ENCODE data around the gene RAB1B.
"Not testable (repeated sequence)": the region's sequence is repeated elsewhere in the genome, so short reads cannot be mapped to it uniquely, and the experiment has no call there.

Gene RAB1B

GRCh38 chr11:66266378-66267038, 1.9 kb upstream of the RAB1B start:
- Mint-ChIP-seq H3K4me3 (peak overlapping the region; percentile 99), H3K4me1 (ENCODE audit: low read depth) (peaks cover 24% of the 10 kb centered on the region), H3K36me3 (ENCODE audit: low read depth) (peaks cover 29% of the 10 kb centered on the region), H3K27me3 (ENCODE audit: low read depth) (no peaks in the 10 kb centered on the region), H3K27ac (peak overlapping the region; percentile 58), H3K9me3 (no peaks in the 10 kb centered on the region)
- DNase-seq (ENCODE audit: low spot score) = no peak

GRCh38 chr11:66267039-66267378, 1.4 kb upstream of the RAB1B start:
- peaks cover 24% of the 10 kb centered on the region for H3K4me1 Mint-ChIP-seq (ENCODE audit: low read depth)
- H3K27me3 Mint-ChIP-seq (ENCODE audit: low read depth) = no peaks in the 10 kb centered on the region
- H3K36me3 Mint-ChIP-seq (ENCODE audit: low read depth) = peaks cover 31% of the 10 kb centered on the region
- no peaks in the 10 kb centered on the region for H3K9me3 Mint-ChIP-seq
- H3K4me3 Mint-ChIP-seq = peak overlapping the region; percentile 99
- DNase-seq (ENCODE audit: low spot score) = no peak
- peak overlapping the region; percentile 58 for H3K27ac Mint-ChIP-seq

- H3K27ac Mint-ChIP-seq = peak overlapping the region; percentile 96
- peak; percentile 78 for DNase-seq (ENCODE audit: low spot score)
- H3K27me3 Mint-ChIP-seq (ENCODE audit: low read depth) = no peaks in the 10 kb centered on the region
- H3K4me1 Mint-ChIP-seq (ENCODE audit: low read depth) = peaks cover 25% of the 10 kb centered on the region
- peaks cover 32% of the 10 kb centered on the region for H3K36me3 Mint-ChIP-seq (ENCODE audit: low read depth)
- peak overlapping the region; percentile 99 for H3K4me3 Mint-ChIP-seq
- no peaks in the 10 kb centered on the region for H3K9me3 Mint-ChIP-seq
These were observed 828 bp upstream of the RAB1B start for GRCh38 chr11:66267379-66268243.

- Mint-ChIP-seq H3K36me3 (ENCODE audit: low read depth) (peaks cover 38% of the 10 kb centered on the region), H3K4me1 (ENCODE audit: low read depth) (peaks cover 26% of the 10 kb centered on the region), H3K4me3 (peak overlapping the region; percentile 99), H3K27ac (peak overlapping the region; percentile 96), H3K27me3 (ENCODE audit: low read depth) (no peaks in the 10 kb centered on the region), H3K9me3 (no peaks in the 10 kb centered on the region)
- no peak for DNase-seq (ENCODE audit: low spot score)
These were observed 790 bp downstream of the RAB1B start for GRCh38 chr11:66268952-66269905.

- no peaks in the 10 kb centered on the region for H3K9me3 Mint-ChIP-seq
- DNase-seq (ENCODE audit: low spot score) = no peak
- H3K27ac Mint-ChIP-seq = no peak overlapping the region
- peak overlapping the region; percentile 24 for H3K4me3 Mint-ChIP-seq
- H3K4me1 Mint-ChIP-seq (ENCODE audit: low read depth) = peaks cover 24% of the 10 kb centered on the region
- peaks cover 42% of the 10 kb centered on the region for H3K36me3 Mint-ChIP-seq (ENCODE audit: low read depth)
- H3K27me3 Mint-ChIP-seq (ENCODE audit: low read depth) = no peaks in the 10 kb centered on the region
These were observed 3.4 kb downstream of the RAB1B start for GRCh38 chr11:66271816-66272215.

GRCh38 chr11:66272596-66272995, 4.2 kb downstream of the RAB1B start:
- peaks cover 37% of the 10 kb centered on the region for H3K36me3 Mint-ChIP-seq (ENCODE audit: low read depth)
- no peak overlapping the region for H3K27ac Mint-ChIP-seq
- H3K4me1 Mint-ChIP-seq (ENCODE audit: low read depth) = peaks cover 23% of the 10 kb centered on the region
- H3K27me3 Mint-ChIP-seq (ENCODE audit: low read depth) = no peaks in the 10 kb centered on the region
- H3K9me3 Mint-ChIP-seq = no peaks in the 10 kb centered on the region
- no peak overlapping the region for H3K4me3 Mint-ChIP-seq
- DNase-seq (ENCODE audit: low spot score) = no peak

GRCh38 chr11:66274219-66274618, 5.8 kb downstream of the RAB1B start:
- Mint-ChIP-seq H3K27me3 (ENCODE audit: low read depth) (peaks cover 2% of the 10 kb centered on the region), H3K27ac (no peak overlapping the region), H3K4me1 (ENCODE audit: low read depth) (peaks cover 18% of the 10 kb centered on the region), H3K36me3 (ENCODE audit: low read depth) (peaks cover 36% of the 10 kb centered on the region), H3K9me3 (no peaks in the 10 kb centered on the region), H3K4me3 (no peak overlapping the region)
- DNase-seq (ENCODE audit: low spot score) = no peak

GRCh38 chr11:66275396-66275795, 7.0 kb downstream of the RAB1B start:
- H3K4me1 Mint-ChIP-seq (ENCODE audit: low read depth) = peaks cover 9% of the 10 kb centered on the region
- no peak overlapping the region for H3K27ac Mint-ChIP-seq

GRCh38 chr11:66275984-66276612, 7.7 kb downstream of the RAB1B start:
- no peak overlapping the region for H3K4me3 Mint-ChIP-seq
- no peaks in the 10 kb centered on the region for H3K9me3 Mint-ChIP-seq
- H3K4me1 Mint-ChIP-seq (ENCODE audit: low read depth) = peaks cover 7% of the 10 kb centered on the region
- peaks cover 28% of the 10 kb centered on the region for H3K36me3 Mint-ChIP-seq (ENCODE audit: low read depth)
- no peak for DNase-seq (ENCODE audit: low spot score)
- no peak overlapping the region for H3K27ac Mint-ChIP-seq
- H3K27me3 Mint-ChIP-seq (ENCODE audit: low read depth) = peaks cover 9% of the 10 kb centered on the region

More at GRCh38 chr11:66275396-66275795, 7.0 kb downstream of the RAB1B start:
- Mint-ChIP-seq H3K27me3 (ENCODE audit: low read depth) (peaks cover 7% of the 10 kb centered on the region), H3K9me3 (no peaks in the 10 kb centered on the region), H3K4me3 (no peak overlapping the region), H3K36me3 (ENCODE audit: low read depth) (peaks cover 32% of the 10 kb centered on the region)
- no peak for DNase-seq (ENCODE audit: low spot score)

GRCh38 chr11:66276619-66277018, 8.2 kb downstream of the RAB1B start:
- H3K27ac Mint-ChIP-seq; DNase-seq (ENCODE audit: low spot score); H3K4me1 Mint-ChIP-seq (ENCODE audit: low read depth); H3K4me3 Mint-ChIP-seq; H3K9me3 Mint-ChIP-seq: not testable (repeated sequence)
- Mint-ChIP-seq H3K27me3 (ENCODE audit: low read depth) (peaks cover 10% of the 10 kb centered on the region), H3K36me3 (ENCODE audit: low read depth) (peaks cover 28% of the 10 kb centered on the region)

GRCh38 chr11:66277064-66277463, 8.6 kb downstream of the RAB1B start:
- peaks cover 23% of the 10 kb centered on the region for H3K36me3 Mint-ChIP-seq (ENCODE audit: low read depth)
- not testable (repeated sequence) for H3K27ac Mint-ChIP-seq; H3K4me1 Mint-ChIP-seq (ENCODE audit: low read depth); H3K4me3 Mint-ChIP-seq; DNase-seq (ENCODE audit: low spot score); H3K9me3 Mint-ChIP-seq
- H3K27me3 Mint-ChIP-seq (ENCODE audit: low read depth) = peaks cover 10% of the 10 kb centered on the region

GRCh38 chr11:66277471-66278362, 9.3 kb downstream of the RAB1B start, which contains the start of gene CNIH2:
Gene CNIH2, plus strand, starts transcription at chr11:66278175. Its CDS starts 282 bp downstream, at chr11:66278457.
- peak; percentile 39 for DNase-seq (ENCODE audit: low spot score)
- Mint-ChIP-seq H3K27me3 (ENCODE audit: low read depth) (peaks cover 10% of the 10 kb centered on the region), H3K9me3 (no peaks in the 10 kb centered on the region), H3K27ac (peak within 1 kb of the TSS; percentile 49), H3K36me3 (ENCODE audit: low read depth) (peaks cover 17% of the 10 kb centered on the region), H3K4me1 (ENCODE audit: low read depth) (peaks cover 9% of the 10 kb centered on the region), H3K4me3 (peak within 1 kb of the TSS; percentile 56)
